ENCODE results near the gene RFTN2. TPM values are rescaled to one million over a fixed set of nuclear protein-coding genes. Genes with fewer than 3 reads are reported as not detected.
"Not testable (repeated sequence)": the region's sequence is repeated elsewhere in the genome, so short reads cannot be mapped to it uniquely, and the experiment has no call there.

Gene RFTN2
- total and polyA plus RNA-seq, 7 donors: 0.92 to 10.0 (median 5.4) TPM

GRCh38 chr2:197666277-197666676, 9.1 kb downstream of the RFTN2 start:
- Histone ChIP-seq H3K9me3 (peaks cover 0 to 5% (median 2%) of the 10 kb centered on the region in 4 donors), H3K4me3 (no peak overlapping the region), H3K36me3 (no peaks in the 10 kb centered on the region)

GRCh38 chr2:197661626-197662025, 13.8 kb downstream of the RFTN2 start:
- Histone ChIP-seq H3K36me3 (no peaks in the 10 kb centered on the region), H3K27me3 (no peaks in the 10 kb centered on the region), H3K27ac (no peak overlapping the region), H3K9me3 (peaks cover 0 to 2% (median 0%) of the 10 kb centered on the region in 4 donors), H3K4me3 (no peak overlapping the region), H3K4me1 (no peaks in the 10 kb centered on the region)
- no peak for TF ChIP-seq POLR2AphosphoS5 (IDR thresholded peaks at IDR 0.05)
- no peak for TF ChIP-seq CTCF (IDR thresholded peaks at IDR 0.05)
- no peak for TF ChIP-seq POLR2A (IDR thresholded peaks at IDR 0.05)
- TF ChIP-seq EP300 (IDR thresholded peaks at IDR 0.05): no peak
- WGBS, 2 donors: 70 to 82% methylated on average over 3 of the region's 3 CpGs
- no peak for DNase-seq
- intact Hi-C loops (cut with DNase I): no loop called here

More at GRCh38 chr2:197666277-197666676, 9.1 kb downstream of the RFTN2 start:
- intact Hi-C loops (cut with DNase I): no loop called here
- TF ChIP-seq CTCF (IDR thresholded peaks at IDR 0.05) (no peak), EP300 (IDR thresholded peaks at IDR 0.05) (no peak), POLR2AphosphoS5 (IDR thresholded peaks at IDR 0.05) (no peak), POLR2A (IDR thresholded peaks at IDR 0.05) (no peak)
- DNase-seq: no peak
- H3K4me1 ChIP-seq: no peaks in the 10 kb centered on the region
- no peaks in the 10 kb centered on the region for H3K27me3 ChIP-seq
- H3K27ac ChIP-seq: no peak overlapping the region

GRCh38 chr2:197657562-197657961, 17.8 kb downstream of the RFTN2 start:
- no peaks in the 10 kb centered on the region for H3K9me3 ChIP-seq
- no peaks in the 10 kb centered on the region for H3K36me3 ChIP-seq
- H3K27ac ChIP-seq: no peak overlapping the region
- no peaks in the 10 kb centered on the region for H3K27me3 ChIP-seq
- H3K4me3 ChIP-seq: no peak overlapping the region
- no peak for DNase-seq
- intact Hi-C loops (cut with DNase I): no loop called here
- TF ChIP-seq POLR2A (IDR thresholded peaks at IDR 0.05) (no peak), POLR2AphosphoS5 (IDR thresholded peaks at IDR 0.05) (no peak), EP300 (IDR thresholded peaks at IDR 0.05) (no peak), CTCF (IDR thresholded peaks at IDR 0.05) (no peak)
- H3K4me1 ChIP-seq: no peaks in the 10 kb centered on the region

DNA sequence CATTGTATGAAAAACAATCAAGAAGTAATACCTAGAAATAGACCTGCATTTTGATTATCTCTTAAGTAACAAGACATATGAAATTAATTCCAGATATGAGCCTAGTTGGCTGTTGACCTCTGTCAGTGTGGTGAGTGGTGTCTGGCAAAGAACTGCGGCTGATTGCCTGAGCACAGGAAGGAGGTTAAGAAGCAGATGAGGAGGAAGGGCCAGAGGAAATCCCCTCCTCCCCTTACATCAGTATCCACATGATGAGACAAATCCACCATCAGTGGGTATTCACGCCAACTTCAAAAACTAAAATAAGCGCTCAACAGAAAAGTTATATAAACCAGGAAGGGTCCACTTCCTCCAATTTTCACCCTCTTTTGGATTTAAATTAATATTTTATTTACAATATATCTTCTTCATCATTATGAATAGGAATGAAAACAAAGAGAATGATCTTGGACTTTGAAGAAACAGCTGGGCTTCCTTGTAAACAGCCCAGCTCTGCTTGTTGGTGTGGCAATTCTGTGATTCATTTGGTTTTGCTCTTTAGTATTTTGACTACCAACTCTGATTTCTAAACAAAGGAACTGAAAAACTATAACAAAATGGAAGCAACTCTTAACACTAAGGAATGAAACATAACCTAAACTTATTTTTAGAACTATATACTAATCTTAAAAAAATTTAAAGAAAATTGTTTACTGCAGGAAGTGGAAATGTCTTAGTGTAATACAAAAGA, 27.3 kb downstream of the RFTN2 start:
- no peak overlapping the region for H3K27ac ChIP-seq
- no peaks in the 10 kb centered on the region for H3K9me3 ChIP-seq
- intact Hi-C loops (cut with DNase I): no loop called here
- WGBS, 2 donors: 84 to 91% methylated on average over 3 of the region's 3 CpGs
- TF ChIP-seq POLR2AphosphoS5 (IDR thresholded peaks at IDR 0.05) (no peak), EP300 (IDR thresholded peaks at IDR 0.05) (no peak), POLR2A (IDR thresholded peaks at IDR 0.05) (no peak), CTCF (IDR thresholded peaks at IDR 0.05) (no peak)
- H3K27me3 ChIP-seq: no peaks in the 10 kb centered on the region
- no peak overlapping the region for H3K4me3 ChIP-seq
- no peak for DNase-seq
- H3K36me3 ChIP-seq: peaks cover 0 to 4% (median 0%) of the 10 kb centered on the region in 4 donors
- H3K4me1 ChIP-seq: no peaks in the 10 kb centered on the region

DNA sequence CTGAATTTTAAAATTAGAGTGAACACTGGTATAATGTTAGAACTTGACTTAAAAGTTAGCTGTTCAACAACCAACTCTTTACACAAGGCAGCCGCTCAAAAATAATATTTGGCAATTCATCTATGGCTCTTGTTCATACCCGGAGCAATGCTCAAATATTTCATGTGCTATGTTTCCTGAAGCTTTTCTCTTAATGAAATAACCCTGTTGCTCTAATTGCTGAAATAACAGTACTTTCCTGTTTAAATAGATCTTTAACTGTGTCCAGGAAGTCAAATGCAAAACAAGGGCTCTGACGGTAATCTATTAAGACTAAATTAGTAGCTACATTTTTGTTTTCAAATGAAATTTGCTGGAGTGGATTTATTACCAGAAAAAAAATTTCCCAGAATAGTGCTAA, 33.7 kb downstream of the RFTN2 start:
- Histone ChIP-seq H3K4me1 (no peaks in the 10 kb centered on the region), H3K4me3 (no peak overlapping the region), H3K36me3 (peaks cover 0 to 4% (median 0%) of the 10 kb centered on the region in 4 donors), H3K27me3 (no peaks in the 10 kb centered on the region), H3K27ac (no peak overlapping the region), H3K9me3 (no peaks in the 10 kb centered on the region)
- TF ChIP-seq POLR2AphosphoS5 (IDR thresholded peaks at IDR 0.05) (no peak), POLR2A (IDR thresholded peaks at IDR 0.05) (no peak), EP300 (IDR thresholded peaks at IDR 0.05) (no peak), CTCF (IDR thresholded peaks at IDR 0.05) (no peak)
- WGBS, 2 donors: 84% methylated on average over 3 of the region's 3 CpGs
- intact Hi-C loops (cut with DNase I): no loop called here
- no peak for DNase-seq

DNA sequence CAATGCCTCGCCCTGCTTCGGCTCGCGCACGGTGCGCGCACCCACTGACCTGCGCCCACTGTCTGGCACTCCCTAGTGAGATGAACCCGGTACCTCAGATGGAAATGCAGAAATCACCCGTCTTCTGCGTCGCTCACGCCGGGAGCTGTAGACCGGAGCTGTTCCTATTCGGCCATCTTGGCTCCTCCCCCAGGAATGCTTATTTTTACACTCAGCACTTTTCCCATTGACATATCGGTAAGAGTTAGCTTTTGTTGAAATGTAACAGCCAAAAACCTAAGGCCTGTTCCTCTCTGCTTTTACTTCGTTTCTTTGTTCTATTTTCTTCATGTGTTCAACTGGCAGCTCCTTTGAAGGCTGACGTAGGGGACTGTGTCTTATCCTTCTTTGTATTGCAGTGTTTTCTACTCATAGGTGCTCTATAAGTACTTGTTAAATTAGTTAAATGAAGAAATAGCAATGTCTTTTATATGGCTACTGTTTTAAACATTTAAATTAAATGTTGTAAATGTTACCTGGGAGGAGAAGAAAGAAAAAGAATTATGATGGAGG, 34.7 kb downstream of the RFTN2 start:
- H3K27ac ChIP-seq; DNase-seq; H3K9me3 ChIP-seq; H3K4me3 ChIP-seq; intact Hi-C loops (cut with DNase I); H3K4me1 ChIP-seq; H3K36me3 ChIP-seq; H3K27me3 ChIP-seq: not testable (repeated sequence)
- 87 to 89% methylated on average over 11 to 12 of the region's 19 CpGs for WGBS, 2 donors

Data from sigmoid colon (tissue), 7 donors.